Measurements from ENCODE around the gene S100A7A. TPM values are rescaled to one million over a fixed set of nuclear protein-coding genes. Genes with fewer than 3 reads are reported as not detected.

S100A7A gene
- total RNA-seq, 1 donor from 2014 or later = not detected

GRCh38 chr1:153465811-153466636, 49.7 kb downstream of the S100A7A start:
- Mint-ChIP-seq H3K27ac (no peak overlapping the region), H3K4me3 (no peak overlapping the region), H3K4me1 (peaks cover 13% of the 10 kb centered on the region), H3K27me3 (ENCODE audit: low read depth) (peaks cover 17% of the 10 kb centered on the region), H3K36me3 (no peaks in the 10 kb centered on the region), H3K9me3 (peaks cover 16% of the 10 kb centered on the region)
- peak in 1 of 2 experiments; percentile 68 for DNase-seq (ENCODE audit: low spot score in 2 of 2, unreplicated experiment in 2 of 2)
- peak; percentile 93 for TF ChIP-seq CTCF (IDR thresholded peaks at IDR 0.05; ENCODE audit: unreplicated experiment)

DNA sequence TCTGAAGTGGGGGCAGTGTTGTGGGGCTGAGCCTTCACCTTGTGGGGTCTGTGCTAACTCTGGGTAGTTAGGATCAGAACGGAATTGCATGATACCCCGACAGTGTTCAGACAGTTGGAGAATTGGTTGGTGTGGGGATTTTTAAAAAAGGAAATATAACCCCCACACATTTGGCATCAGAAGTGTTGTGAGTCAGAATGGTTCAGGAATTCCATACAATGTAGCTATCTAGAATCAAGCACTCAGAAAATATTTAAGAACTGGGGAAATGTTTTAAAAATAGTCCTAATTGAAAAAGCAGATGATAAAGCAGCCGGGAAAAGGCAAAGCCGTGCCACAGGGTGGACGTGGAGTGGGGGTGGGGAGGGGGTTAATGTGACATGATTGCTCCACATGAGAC, 50.6 kb downstream of the S100A7A start:
- no peak overlapping the region for H3K4me3 Mint-ChIP-seq
- H3K27me3 Mint-ChIP-seq (ENCODE audit: low read depth) = peaks cover 17% of the 10 kb centered on the region
- no peak for DNase-seq (ENCODE audit: low spot score in 2 of 2, unreplicated experiment in 2 of 2)

DNA sequence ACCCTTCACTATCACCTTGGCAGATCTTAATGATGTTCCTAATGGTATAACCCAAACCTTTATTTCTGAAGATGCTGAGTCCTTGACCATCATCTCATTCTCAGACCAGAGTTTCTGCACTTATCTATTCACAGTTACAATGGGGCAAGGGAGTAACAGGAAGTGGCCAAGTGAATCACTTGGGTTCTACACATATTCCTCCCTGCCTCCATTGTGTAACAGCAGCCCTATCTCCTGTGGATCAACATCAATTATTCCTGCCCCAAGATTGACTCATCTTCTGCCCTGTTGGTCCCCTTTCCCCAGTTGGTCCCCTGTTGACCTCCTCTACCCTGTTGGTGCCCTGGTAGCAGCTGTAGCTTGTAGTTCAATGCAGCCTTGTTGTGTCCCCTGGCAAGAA, 54.4 kb downstream of the S100A7A start:
- peaks cover 11% of the 10 kb centered on the region for H3K36me3 Mint-ChIP-seq
- no peak for TF ChIP-seq CTCF (IDR thresholded peaks at IDR 0.05; ENCODE audit: unreplicated experiment)
- H3K27me3 Mint-ChIP-seq (ENCODE audit: low read depth) = peaks cover under 1% of the 10 kb centered on the region
- peaks cover 15% of the 10 kb centered on the region for H3K4me1 Mint-ChIP-seq
- no peak overlapping the region for H3K4me3 Mint-ChIP-seq
- DNase-seq (ENCODE audit: low spot score in 2 of 2, unreplicated experiment in 2 of 2) = no peak
- no peak overlapping the region for H3K27ac Mint-ChIP-seq
- H3K9me3 Mint-ChIP-seq = peaks cover 41% of the 10 kb centered on the region

More for the DNA sequence above, 50.6 kb downstream of the S100A7A start:
- Mint-ChIP-seq H3K9me3 (peaks cover 22% of the 10 kb centered on the region), H3K4me1 (peaks cover 13% of the 10 kb centered on the region), H3K36me3 (peaks cover 2% of the 10 kb centered on the region), H3K27ac (peak overlapping the region; percentile 49)
- TF ChIP-seq CTCF (IDR thresholded peaks at IDR 0.05; ENCODE audit: unreplicated experiment) = no peak

Other genes with a start within 250 kb of the S100A7A start
- gene LELP1, start 213.1 kb upstream of the S100A7A start, total RNA-seq = not detected in 3 replicates
- gene PRR9, start 198.9 kb upstream of the S100A7A start, total RNA-seq = not detected in 3 replicates
- not detected in 3 replicates for gene LORICRIN, start 156.8 kb upstream of the S100A7A start, total RNA-seq
- not detected in 3 replicates for gene PGLYRP3, start 103.6 kb upstream of the S100A7A start, total RNA-seq
- 0.11 TPM in 1 of 3 replicates, not detected in the others for gene PGLYRP4, start 67.7 kb upstream of the S100A7A start, total RNA-seq
- gene S100A9, start 58.7 kb upstream of the S100A7A start, total RNA-seq = 2.0 to 4.2 TPM (median 3.5 TPM) in 3 replicates
- gene S100A12, start 40.9 kb upstream of the S100A7A start, total RNA-seq = not detected in 3 replicates
- not detected in 3 replicates for gene S100A8, start 25.4 kb upstream of the S100A7A start, total RNA-seq
- not detected in 3 replicates for gene S100A7, start 44.1 kb downstream of the S100A7A start, total RNA-seq
- gene S100A6, start 119.5 kb downstream of the S100A7A start, total RNA-seq = 2.4 to 4.4 TPM (median 3.9 TPM) in 3 replicates
- not detected in 3 replicates for gene S100A5, start 124.4 kb downstream of the S100A7A start, total RNA-seq
- gene S100A4, start 129.3 kb downstream of the S100A7A start, total RNA-seq = 7.8 to 12.7 TPM (median 10.2 TPM) in 3 replicates
- not detected in 3 replicates for gene S100A3, start 132.7 kb downstream of the S100A7A start, total RNA-seq
- 0.43 to 0.51 TPM in 2 of 3 replicates, not detected in the other for gene S100A2, start 149.3 kb downstream of the S100A7A start, total RNA-seq
- 22.1 to 24.8 TPM (median 22.4 TPM) in 3 replicates for gene S100A16, start 196.6 kb downstream of the S100A7A start, total RNA-seq
- gene S100A14, start 199.8 kb downstream of the S100A7A start, total RNA-seq = 8.5 to 10.1 TPM (median 10.0 TPM) in 3 replicates
- gene S100A13, start 211.0 kb downstream of the S100A7A start, total RNA-seq = 46.6 to 58.5 TPM (median 54.5 TPM) in 3 replicates
- 0.58 to 0.59 TPM in 2 of 3 replicates, not detected in the other for gene S100A1, start 211.9 kb downstream of the S100A7A start, total RNA-seq
- gene CHTOP, start 217.5 kb downstream of the S100A7A start, total RNA-seq = 108 to 114 TPM (median 111 TPM) in 3 replicates
- 33.8 to 37.5 TPM (median 34.6 TPM) in 3 replicates for gene SNAPIN, start 242.2 kb downstream of the S100A7A start, total RNA-seq